ENCODE results near the gene ECE1. TPM values are rescaled to one million over a fixed set of nuclear protein-coding genes. Genes with fewer than 3 reads are reported as not detected.

ECE1 gene
- total RNA-seq, 4 donors from 2014 or later: 55.9 to 149 (median 112) TPM

DNA sequence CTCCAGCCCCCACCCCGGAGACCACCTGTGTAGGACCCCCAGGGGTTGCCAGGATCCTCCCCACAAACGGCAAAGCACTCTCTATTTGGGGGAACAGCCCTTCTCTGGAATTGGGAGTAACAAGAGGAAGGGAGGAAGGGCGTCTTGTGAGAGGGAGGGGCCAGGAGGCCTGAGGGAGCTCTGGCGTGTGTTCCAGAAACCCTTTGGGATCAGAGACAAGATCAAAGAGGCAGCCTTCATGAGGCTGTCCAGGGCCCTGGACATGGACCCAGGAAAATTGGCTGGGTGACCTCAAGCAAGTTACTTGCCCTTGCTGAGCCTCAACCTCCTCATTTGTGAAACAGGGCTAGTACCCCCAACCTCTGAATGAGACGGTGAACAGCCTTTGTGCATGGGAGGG lies 18.1 kb upstream of the ECE1 start:
- in situ Hi-C loops (cut with MboI; ENCODE audit: low pct_ligation_motif_present in 1 of 4, low pct_unique_long_range_greater_than_20kb in 1 of 4, low sequenced_read_pairs in 3 of 4): no loop called here
- WGBS, 2 donors (ENCODE audit: low coverage in 1 of 2): 64% methylated on average over 4 of the region's 5 CpGs; no CpG with 5 or more reads in 1 of the 2 donors
- no peak overlapping the region for H3K4me3 ChIP-seq
- intact Hi-C loops (cut with DNase I; ENCODE audit: low total_unique reads): loop anchor here (5.0 kb wide), 1 partner anchor 34 kb away; no protein-coding TSS in a partner anchor
- no peak for DNase-seq
- no peaks in the 10 kb centered on the region for H3K27me3 ChIP-seq
- peak; percentile 18 for TF ChIP-seq EP300 (IDR thresholded peaks at IDR 0.05; ENCODE audit: low read depth)
- TF ChIP-seq POLR2AphosphoS5 (IDR thresholded peaks at IDR 0.05): peak in 1 of 3 donors; percentile 47
- TF ChIP-seq POLR2A (IDR thresholded peaks at IDR 0.05): no peak
- peak overlapping the region; percentile 51 to 90 (median 72) for H3K27ac ChIP-seq
- no peaks in the 10 kb centered on the region for H3K9me3 ChIP-seq
- H3K4me1 ChIP-seq: peaks cover 27 to 59% (median 30%) of the 10 kb centered on the region in 4 donors
- H3K36me3 ChIP-seq: no peaks in the 10 kb centered on the region

DNA sequence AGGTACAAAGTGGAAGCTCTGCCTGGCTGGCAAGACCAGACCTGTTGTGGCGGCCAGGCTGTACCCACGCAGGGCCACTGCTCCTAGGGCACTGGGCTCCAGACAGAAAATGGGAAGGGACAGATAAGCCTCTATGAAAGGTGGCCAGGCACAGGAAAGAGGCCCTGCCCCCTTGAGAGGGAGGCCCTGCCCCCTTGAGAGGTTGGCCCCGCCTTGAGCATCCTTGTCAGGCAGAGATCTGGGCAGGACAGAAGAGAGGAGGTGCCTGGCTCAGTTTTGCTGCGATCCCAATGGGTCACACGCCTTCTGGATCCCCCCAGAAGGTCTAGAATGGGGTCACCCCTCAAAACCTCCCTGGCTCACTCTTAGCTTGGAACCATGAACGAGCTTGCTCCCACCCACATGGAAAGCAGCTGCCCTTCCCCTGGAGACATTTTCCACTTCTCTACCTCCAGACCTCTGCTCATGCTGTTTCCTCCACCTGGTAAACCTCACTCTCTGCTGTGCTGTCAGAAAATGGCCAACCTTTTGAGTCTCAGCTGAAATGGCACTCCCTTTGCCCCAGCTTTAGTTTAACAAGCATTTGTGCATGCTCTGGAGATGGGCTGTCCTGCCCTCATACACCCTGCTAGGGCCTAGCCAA lies 17.5 kb upstream of the ECE1 start:
- in situ Hi-C loops (cut with MboI; ENCODE audit: low pct_ligation_motif_present in 1 of 4, low pct_unique_long_range_greater_than_20kb in 1 of 4, low sequenced_read_pairs in 3 of 4) (no loop called here), intact Hi-C loops (cut with DNase I; ENCODE audit: low total_unique reads) (loop anchor here (5.0 kb wide), 1 partner anchor 35 kb away; no protein-coding TSS in a partner anchor)
- Histone ChIP-seq H3K27ac (peak overlapping the region; percentile 51 to 90 (median 72)), H3K36me3 (no peaks in the 10 kb centered on the region), H3K4me3 (no peak overlapping the region), H3K4me1 (peaks cover 30 to 61% (median 35%) of the 10 kb centered on the region in 4 donors), H3K9me3 (no peaks in the 10 kb centered on the region), H3K27me3 (no peaks in the 10 kb centered on the region)
- WGBS, 2 donors (ENCODE audit: low coverage in 1 of 2): 80 to 90% methylated on average over 1 to 6 of the region's 6 CpGs
- no peak for DNase-seq
- TF ChIP-seq POLR2A (IDR thresholded peaks at IDR 0.05) (no peak), POLR2AphosphoS5 (IDR thresholded peaks at IDR 0.05) (peak in 1 of 3 donors; percentile 1)
- TF ChIP-seq, protein P1, sequence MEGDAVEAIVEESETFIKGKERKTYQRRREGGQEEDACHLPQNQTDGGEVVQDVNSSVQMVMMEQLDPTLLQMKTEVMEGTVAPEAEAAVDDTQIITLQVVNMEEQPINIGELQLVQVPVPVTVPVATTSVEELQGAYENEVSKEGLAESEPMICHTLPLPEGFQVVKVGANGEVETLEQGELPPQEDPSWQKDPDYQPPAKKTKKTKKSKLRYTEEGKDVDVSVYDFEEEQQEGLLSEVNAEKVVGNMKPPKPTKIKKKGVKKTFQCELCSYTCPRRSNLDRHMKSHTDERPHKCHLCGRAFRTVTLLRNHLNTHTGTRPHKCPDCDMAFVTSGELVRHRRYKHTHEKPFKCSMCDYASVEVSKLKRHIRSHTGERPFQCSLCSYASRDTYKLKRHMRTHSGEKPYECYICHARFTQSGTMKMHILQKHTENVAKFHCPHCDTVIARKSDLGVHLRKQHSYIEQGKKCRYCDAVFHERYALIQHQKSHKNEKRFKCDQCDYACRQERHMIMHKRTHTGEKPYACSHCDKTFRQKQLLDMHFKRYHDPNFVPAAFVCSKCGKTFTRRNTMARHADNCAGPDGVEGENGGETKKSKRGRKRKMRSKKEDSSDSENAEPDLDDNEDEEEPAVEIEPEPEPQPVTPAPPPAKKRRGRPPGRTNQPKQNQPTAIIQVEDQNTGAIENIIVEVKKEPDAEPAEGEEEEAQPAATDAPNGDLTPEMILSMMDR (IDR thresholded peaks at IDR 0.05): no peak

DNA sequence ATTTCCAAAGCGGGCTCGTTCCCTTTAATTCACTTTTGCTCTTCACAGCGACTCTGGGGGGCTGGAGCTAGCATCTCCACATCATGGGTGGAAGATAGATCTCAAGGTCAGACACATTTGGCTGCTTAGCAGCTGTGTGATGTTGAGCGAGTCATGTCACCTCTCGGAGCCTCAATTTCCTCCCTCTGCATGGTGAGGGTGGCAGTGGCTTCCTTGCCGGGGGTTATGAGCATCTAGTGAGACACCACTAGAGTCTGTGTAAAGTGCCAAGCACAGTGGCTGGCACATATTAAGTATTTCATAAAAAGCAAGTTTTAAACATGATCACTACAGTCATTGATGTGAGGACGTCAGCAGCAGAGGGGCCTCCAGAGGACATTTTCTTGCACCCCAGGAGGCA lies 16.9 kb upstream of the ECE1 start:
- intact Hi-C loops (cut with DNase I; ENCODE audit: low total_unique reads) (loop anchor here (5.0 kb wide), 1 partner anchor 35 kb away; no protein-coding TSS in a partner anchor), in situ Hi-C loops (cut with MboI; ENCODE audit: low pct_ligation_motif_present in 1 of 4, low pct_unique_long_range_greater_than_20kb in 1 of 4, low sequenced_read_pairs in 3 of 4) (no loop called here)
- no peaks in the 10 kb centered on the region for H3K36me3 ChIP-seq
- peaks cover 36 to 67% (median 39%) of the 10 kb centered on the region in 4 donors for H3K4me1 ChIP-seq
- H3K27ac ChIP-seq: peak overlapping the region in 3 of 4 donors; percentile 51 to 90 (median 78)
- H3K27me3 ChIP-seq: no peaks in the 10 kb centered on the region
- 90% methylated on average over 2 to 7 of the region's 7 CpGs for WGBS, 2 donors (ENCODE audit: low coverage in 1 of 2)
- no peaks in the 10 kb centered on the region for H3K9me3 ChIP-seq
- TF ChIP-seq EP300 (IDR thresholded peaks at IDR 0.05; ENCODE audit: low read depth) (no peak), POLR2A (IDR thresholded peaks at IDR 0.05) (no peak), POLR2AphosphoS5 (IDR thresholded peaks at IDR 0.05) (no peak)
- DNase-seq: no peak
- H3K4me3 ChIP-seq: no peak overlapping the region

DNA sequence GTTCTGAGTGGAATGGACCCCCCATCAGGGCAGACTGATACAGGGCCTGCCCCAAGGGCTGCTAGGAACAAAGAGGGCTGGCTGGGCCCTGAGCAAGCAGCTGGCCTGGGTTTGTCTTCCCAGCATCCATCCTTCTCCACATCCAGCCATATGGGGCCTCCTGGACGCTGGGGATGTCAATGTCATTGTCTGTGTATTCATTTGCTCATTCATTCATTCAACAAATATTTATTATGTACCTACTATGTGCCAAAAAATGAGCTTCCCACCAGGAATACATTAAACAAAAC lies 15.6 kb upstream of the ECE1 start:
- in situ Hi-C loops (cut with MboI; ENCODE audit: low pct_ligation_motif_present in 1 of 4, low pct_unique_long_range_greater_than_20kb in 1 of 4, low sequenced_read_pairs in 3 of 4): no loop called here
- Histone ChIP-seq H3K4me3 (no peak overlapping the region), H3K36me3 (no peaks in the 10 kb centered on the region), H3K27ac (peak overlapping the region in 3 of 4 donors; percentile 21 to 78 (median 59)), H3K9me3 (no peaks in the 10 kb centered on the region), H3K27me3 (no peaks in the 10 kb centered on the region), H3K4me1 (peaks cover 37 to 75% (median 39%) of the 10 kb centered on the region in 4 donors)
- DNase-seq: no peak
- 77% methylated on average over 1 of the region's 1 CpG; no CpG with 5 or more reads in 1 of the 2 donors for WGBS, 2 donors (ENCODE audit: low coverage in 1 of 2)
- TF ChIP-seq POLR2A (IDR thresholded peaks at IDR 0.05): no peak
- TF ChIP-seq, protein P1 (IDR thresholded peaks at IDR 0.05): no peak
- TF ChIP-seq EP300 (IDR thresholded peaks at IDR 0.05; ENCODE audit: low read depth): no peak
- no peak for TF ChIP-seq POLR2AphosphoS5 (IDR thresholded peaks at IDR 0.05)
- intact Hi-C loops (cut with DNase I; ENCODE audit: low total_unique reads): loop anchor here (5.0 kb wide), 1 partner anchor 36 kb away; no protein-coding TSS in a partner anchor

DNA sequence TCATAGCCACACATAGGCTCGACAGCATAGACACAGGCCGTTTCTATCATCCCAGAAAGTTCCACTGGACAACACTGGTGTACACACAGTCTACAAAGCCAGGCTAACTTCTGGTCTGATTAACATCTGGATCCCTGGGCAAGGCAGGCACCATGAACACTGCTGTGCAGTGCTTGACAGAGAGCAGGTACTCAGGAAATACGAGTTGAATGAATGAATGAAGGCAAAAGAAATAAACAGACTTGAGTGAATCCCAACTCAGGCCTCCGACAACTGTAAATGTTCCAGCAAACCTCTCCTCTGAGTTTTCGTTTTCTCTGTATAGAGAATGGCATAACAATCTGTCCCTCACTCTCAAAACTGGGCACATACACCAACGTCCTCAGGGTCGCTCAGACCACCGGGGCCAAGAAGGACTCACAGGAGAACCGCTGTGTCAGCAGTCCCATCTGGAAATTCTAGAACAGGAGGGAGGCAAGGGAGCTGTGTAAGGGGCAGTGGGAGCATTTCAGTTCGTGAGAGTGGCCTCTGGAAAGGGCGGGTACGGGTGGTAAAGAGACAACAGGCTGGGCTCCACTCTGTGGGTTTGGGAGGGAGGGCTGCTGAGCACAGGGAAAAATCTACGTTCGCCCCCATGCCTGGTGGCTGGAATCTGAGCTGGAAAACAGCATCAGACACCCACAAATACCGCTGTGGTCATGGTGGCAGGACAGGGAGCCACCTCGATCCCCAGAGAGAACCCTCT lies 15.1 kb upstream of the ECE1 start:
- peak overlapping the region in 3 of 4 donors; percentile 21 to 78 (median 59) for H3K27ac ChIP-seq
- no peaks in the 10 kb centered on the region for H3K27me3 ChIP-seq
- in situ Hi-C loops (cut with MboI; ENCODE audit: low pct_ligation_motif_present in 1 of 4, low pct_unique_long_range_greater_than_20kb in 1 of 4, low sequenced_read_pairs in 3 of 4) (no loop called here), intact Hi-C loops (cut with DNase I; ENCODE audit: low total_unique reads) (loop anchor here (5.0 kb wide), 1 partner anchor 37 kb away; no protein-coding TSS in a partner anchor)
- H3K9me3 ChIP-seq: no peaks in the 10 kb centered on the region
- H3K4me1 ChIP-seq: peaks cover 37 to 78% (median 38%) of the 10 kb centered on the region in 4 donors
- DNase-seq: no peak
- WGBS, 2 donors (ENCODE audit: low coverage in 1 of 2): 70 to 74% methylated on average over 2 to 16 of the region's 16 CpGs
- no peaks in the 10 kb centered on the region for H3K36me3 ChIP-seq
- TF ChIP-seq POLR2A (IDR thresholded peaks at IDR 0.05) (no peak), POLR2AphosphoS5 (IDR thresholded peaks at IDR 0.05) (peak in 2 of 3 donors; percentile 19 to 23), EP300 (IDR thresholded peaks at IDR 0.05; ENCODE audit: low read depth) (no peak)
- TF ChIP-seq, protein P1 (IDR thresholded peaks at IDR 0.05): no peak
- no peak overlapping the region for H3K4me3 ChIP-seq

All from transverse colon (tissue), 4 donors.